Loucy (cell line): ENCODE results near the gene MLLT10.

Experiments
- CTCF ChIP-seq: fragments of 200-600 bp; sonication (generic); conservative IDR thresholded peaks from 2 replicates; pipeline ENCODE4 v1.5.1; 2014; ENCODE audit warnings: mild to moderate bottlenecking, antibody characterized with exemption, low read length
- EZH2phosphoT487 ChIP-seq: fragments of 200-600 bp; IDR thresholded peaks from 2 replicates; pipeline ENCODE4 v1.6.1; 2018; ENCODE audit warnings: antibody characterized with exemption, mild to moderate bottlenecking, moderate library complexity, borderline replicate concordance

GRCh38 chr10:21502348-21502740 lies 31.7 kb upstream of the MLLT10 start:
- TF ChIP-seq CTCF: no peak
- no peak for TF ChIP-seq EZH2phosphoT487
